GM13976 (cell line): ENCODE measurements around the gene ATP1A4.
A peak's percentile ranks its signal among the peaks of the same experiment; 100 is the strongest.

ENCODE experiments used
- DNase-seq: peaks from one replicate; pipeline ENCODE4 v3.0.0; 2012; ENCODE audit warnings: low spot score
- in situ Hi-C: fragments of 300-500 bp; cut with MboI; formaldehyde crosslinking; loops from one replicate; pipeline ENCODE4 v1.12.0; 2022; ENCODE audit warnings: low sequenced_read_pairs, mixed read lengths, inconsistent platforms; ENCODE audit not compliant: unreplicated experiment
- TF ChIP-seq, protein P1 (sequence below): IDR thresholded peaks from 2 replicates; pipeline ENCODE4 v1.5.1; 2012; ENCODE audit warnings: borderline replicate concordance, mild to moderate bottlenecking; ENCODE audit not compliant: insufficient read depth; ENCODE audit errors: extremely low read depth, missing control alignments, control extremely low read depth

ATP1A4 gene

DNA sequence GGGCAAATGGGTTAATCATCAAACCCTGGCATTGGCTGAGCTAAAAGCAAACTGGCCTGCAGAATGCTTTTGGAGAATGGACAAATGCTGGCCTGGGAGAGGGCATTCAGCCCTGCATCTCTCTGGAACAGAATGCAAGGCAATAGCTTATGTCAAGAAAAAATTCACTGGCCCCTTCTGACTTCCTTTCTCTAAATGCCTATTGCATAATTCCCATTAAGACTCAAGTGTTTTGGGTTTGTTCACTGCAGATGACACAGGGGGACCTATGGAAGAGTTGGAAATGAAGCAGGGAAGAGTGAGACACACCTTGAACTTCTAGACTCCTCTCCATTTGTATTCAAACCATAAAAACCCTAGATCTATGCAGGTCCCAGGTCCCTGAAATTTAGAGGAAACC lies 69.7 kb downstream of the ATP1A4 start:
- TF ChIP-seq, protein P1, sequence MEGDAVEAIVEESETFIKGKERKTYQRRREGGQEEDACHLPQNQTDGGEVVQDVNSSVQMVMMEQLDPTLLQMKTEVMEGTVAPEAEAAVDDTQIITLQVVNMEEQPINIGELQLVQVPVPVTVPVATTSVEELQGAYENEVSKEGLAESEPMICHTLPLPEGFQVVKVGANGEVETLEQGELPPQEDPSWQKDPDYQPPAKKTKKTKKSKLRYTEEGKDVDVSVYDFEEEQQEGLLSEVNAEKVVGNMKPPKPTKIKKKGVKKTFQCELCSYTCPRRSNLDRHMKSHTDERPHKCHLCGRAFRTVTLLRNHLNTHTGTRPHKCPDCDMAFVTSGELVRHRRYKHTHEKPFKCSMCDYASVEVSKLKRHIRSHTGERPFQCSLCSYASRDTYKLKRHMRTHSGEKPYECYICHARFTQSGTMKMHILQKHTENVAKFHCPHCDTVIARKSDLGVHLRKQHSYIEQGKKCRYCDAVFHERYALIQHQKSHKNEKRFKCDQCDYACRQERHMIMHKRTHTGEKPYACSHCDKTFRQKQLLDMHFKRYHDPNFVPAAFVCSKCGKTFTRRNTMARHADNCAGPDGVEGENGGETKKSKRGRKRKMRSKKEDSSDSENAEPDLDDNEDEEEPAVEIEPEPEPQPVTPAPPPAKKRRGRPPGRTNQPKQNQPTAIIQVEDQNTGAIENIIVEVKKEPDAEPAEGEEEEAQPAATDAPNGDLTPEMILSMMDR, result no peak
- in situ Hi-C loops, result no loop called here
- DNase-seq, result no peak

DNA sequence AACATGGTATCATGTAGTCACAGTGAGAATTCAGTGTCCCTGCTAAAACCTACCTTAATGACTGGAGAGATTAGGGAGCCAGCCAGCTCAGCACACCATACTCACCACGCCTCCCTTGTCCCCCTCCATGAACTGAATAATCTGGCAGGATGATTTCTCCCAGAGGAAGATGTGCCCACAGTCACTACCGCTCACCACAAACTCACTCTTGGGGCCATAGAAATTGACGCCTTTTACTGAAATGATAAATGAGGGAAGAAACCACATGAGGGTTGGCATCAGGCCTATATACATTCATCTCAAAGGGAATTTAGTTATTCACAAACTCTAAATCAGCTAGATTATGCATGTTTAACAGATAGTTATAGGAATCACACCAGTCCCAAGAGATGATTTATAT lies 71.1 kb downstream of the ATP1A4 start:
- TF ChIP-seq, protein P1, result no peak
- DNase-seq, result no peak
- in situ Hi-C loops, result no loop called here

DNA sequence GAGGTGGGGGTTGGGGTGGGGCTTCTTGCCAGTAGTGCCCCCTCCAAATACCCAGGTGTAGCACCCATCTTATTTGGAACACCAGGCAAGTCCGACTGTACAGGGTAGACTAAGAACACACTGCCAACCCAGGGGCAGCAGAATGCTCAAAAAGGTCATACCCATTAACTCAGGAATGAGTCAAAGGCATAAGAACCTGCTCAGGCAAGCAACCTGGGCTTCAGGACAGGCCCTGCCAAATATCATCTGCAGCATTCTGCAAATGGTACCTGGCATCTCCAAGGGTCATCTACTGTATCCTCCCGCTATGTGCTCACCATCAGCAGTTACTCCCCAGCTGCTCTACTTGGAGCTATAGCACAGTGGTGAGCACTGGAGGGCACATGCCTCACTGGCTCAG lies 73.2 kb downstream of the ATP1A4 start:
- in situ Hi-C loops, result no loop called here
- no peak for DNase-seq
- TF ChIP-seq, protein P1, result no peak

DNA sequence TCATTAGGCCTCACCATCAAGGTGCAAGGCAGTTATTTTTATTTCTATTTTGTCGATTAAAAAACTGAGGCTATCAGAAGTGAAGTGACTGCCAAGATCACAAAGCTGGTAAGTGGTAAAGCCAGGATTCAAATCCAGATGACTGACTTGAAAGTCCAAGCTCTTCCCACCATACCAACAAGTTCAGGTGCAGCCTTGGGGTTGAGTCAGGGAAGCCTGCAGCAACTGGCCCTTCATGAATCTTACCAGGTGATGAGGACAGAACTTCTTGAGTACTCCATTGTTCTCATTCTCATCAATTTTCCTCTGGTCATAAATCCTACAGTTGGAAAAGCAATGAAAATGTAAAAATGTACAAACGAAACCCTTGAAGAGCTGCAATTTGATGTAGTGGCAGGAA lies 73.9 kb downstream of the ATP1A4 start:
- in situ Hi-C loops, result no loop called here
- TF ChIP-seq, protein P1, result no peak
- no peak for DNase-seq

DNA sequence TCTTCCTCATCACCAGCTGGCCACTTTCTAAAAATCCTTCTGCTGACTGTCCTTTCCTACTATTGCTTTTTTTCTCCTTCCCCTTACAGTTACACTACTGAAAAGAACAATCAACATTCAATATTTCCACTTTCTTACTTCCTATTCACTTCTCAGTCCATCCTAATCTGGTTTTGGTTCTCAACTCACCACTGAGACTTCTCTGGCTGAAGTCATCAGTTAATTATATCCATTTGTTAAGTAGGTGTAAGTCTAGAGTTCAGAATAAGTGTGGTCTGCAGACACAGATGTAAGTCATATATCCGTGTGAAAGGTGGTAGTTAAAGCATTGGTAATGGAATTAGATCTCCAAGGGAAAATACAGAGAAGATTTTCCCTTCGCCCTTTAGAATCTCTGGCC lies 75.2 kb downstream of the ATP1A4 start:
- TF ChIP-seq, protein P1, result no peak
- peak; percentile 64 for DNase-seq
- in situ Hi-C loops, result no loop called here

DNA sequence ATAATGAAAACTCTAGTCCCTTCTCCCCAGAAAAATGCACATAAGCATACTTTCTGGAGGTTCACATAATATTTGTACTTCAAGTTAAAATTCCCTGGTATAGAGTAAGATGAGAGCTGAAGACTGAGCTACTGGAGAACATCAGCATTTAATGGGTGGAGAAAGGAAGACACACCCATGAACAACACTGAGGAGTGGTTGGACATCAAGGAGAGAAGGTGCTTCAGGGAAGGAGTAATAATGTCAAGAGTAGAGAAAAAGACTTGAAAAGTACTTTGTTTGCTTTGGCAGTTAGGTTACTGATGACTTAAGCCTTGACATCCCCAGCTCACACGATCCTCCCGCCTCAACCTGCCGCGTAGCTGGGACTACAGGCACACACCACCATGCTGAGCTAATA lies 75.6 kb downstream of the ATP1A4 start:
- no peak for DNase-seq
- TF ChIP-seq, protein P1, result no peak
- in situ Hi-C loops, result no loop called here

DNA sequence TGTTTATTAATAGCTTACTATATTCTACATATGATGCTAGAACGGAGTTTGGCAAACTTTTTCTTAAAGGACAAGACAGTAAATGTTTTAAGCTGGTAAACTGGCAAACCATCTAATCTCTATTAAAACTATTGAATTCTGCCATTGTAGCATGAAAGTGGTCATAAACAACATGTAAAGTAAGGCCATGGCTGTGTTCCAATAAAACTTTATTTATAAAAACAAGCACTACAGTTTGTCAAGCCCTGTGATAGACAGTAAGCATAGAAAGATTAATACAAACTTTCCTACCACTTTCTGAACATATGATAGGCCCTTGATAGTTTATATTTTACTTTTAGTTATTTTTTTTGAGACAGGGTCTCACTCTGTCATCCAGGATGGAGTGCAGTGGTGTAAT lies 76.2 kb downstream of the ATP1A4 start:
- in situ Hi-C loops, result no loop called here
- TF ChIP-seq, protein P1, result no peak
- no peak for DNase-seq
